WTC11 (cell line): Measurements from ENCODE around the gene INPP4B. TPM values are rescaled to one million over a fixed set of nuclear protein-coding genes. Genes with fewer than 3 reads are reported as not detected.

Experiments used
- ATAC-seq: fragments of 200-7000 bp; cut with Tn5 transposase; 2 replicates; pipeline ENCODE4 v1.10.0; 2021; ENCODE audit warnings: mild to moderate bottlenecking, moderate library complexity
- CTCF ChIA-PET: fragments of 300-600 bp; sonication (Branson Sonifier 250); formaldehyde crosslinking; loops from one replicate; lab custom pipeline; 2021; ENCODE audit warnings: antibody characterized with exemption; lab: Charles Lee
- POLR2A ChIA-PET: fragments of 350-600 bp; sonication (Branson Sonifier 250); formaldehyde crosslinking; loops from one replicate; lab custom pipeline; 2021; ENCODE audit warnings: antibody characterized with exemption; lab: Charles Lee
- DNase-seq: peaks from one replicate; pipeline ENCODE4 v3.0.0; 2021; ENCODE audit warnings: low spot score
- H3K27ac Mint-ChIP-seq: 2 replicates; pipeline ENCODE4 v1.8.0; 2021; ENCODE audit warnings: mixed read lengths
- H3K27me3 Mint-ChIP-seq: 2 replicates; pipeline ENCODE4 v1.8.0; 2021; ENCODE audit warnings: low read depth, mild to moderate bottlenecking, moderate library complexity, mixed read lengths
- H3K36me3 Mint-ChIP-seq: 2 replicates; pipeline ENCODE4 v1.8.0; 2021; ENCODE audit warnings: mixed read lengths
- H3K4me1 Mint-ChIP-seq: 2 replicates; pipeline ENCODE4 v1.8.0; 2022; ENCODE audit warnings: mixed read lengths
- H3K4me3 Mint-ChIP-seq: 2 replicates; pipeline ENCODE4 v1.8.0; 2021; ENCODE audit warnings: mild to moderate bottlenecking, moderate library complexity, mixed read lengths
- H3K9me3 Mint-ChIP-seq: 2 replicates; pipeline ENCODE4 v1.8.0; 2021; ENCODE audit warnings: mixed read lengths
- CREB1 ChIP-seq: sonication (generic); formaldehyde crosslinking; IDR thresholded peaks from 2 replicates; pipeline ENCODE4 v1.8.0; 2023; ENCODE audit warnings: mild to moderate bottlenecking, missing genetic modification reagents
- EMX1 ChIP-seq: fragments of 250-450 bp; sonication (Bioruptor Pico); IDR thresholded peaks from 2 replicates; pipeline ENCODE4 v1.8.0; 2021; ENCODE audit warnings: mild to moderate bottlenecking
- GABPB1 ChIP-seq: sonication (generic); formaldehyde crosslinking; IDR thresholded peaks from 2 replicates; pipeline ENCODE4 v1.8.1; 2023; ENCODE audit warnings: mild to moderate bottlenecking, missing genetic modification reagents
- GRHL2 ChIP-seq: fragments of 250-450 bp; sonication (Bioruptor Pico); IDR thresholded peaks from 2 replicates; pipeline ENCODE4 v1.8.0; 2022; ENCODE audit warnings: mild to moderate bottlenecking, moderate library complexity; ENCODE audit not compliant: insufficient replicate concordance, severe bottlenecking
- HMGA2 ChIP-seq: fragments of 250-450 bp; sonication (Bioruptor Pico); IDR thresholded peaks from 2 replicates; pipeline ENCODE4 v1.4.0; 2021; ENCODE audit warnings: mild to moderate bottlenecking, moderate library complexity
- JUN ChIP-seq: sonication (generic); formaldehyde crosslinking; IDR thresholded peaks from 2 replicates; pipeline ENCODE4 v1.8.0; 2023; ENCODE audit warnings: mild to moderate bottlenecking, missing genetic modification reagents
- MYBL2 ChIP-seq: sonication (generic); formaldehyde crosslinking; IDR thresholded peaks from 2 replicates; pipeline ENCODE4 v1.8.1; 2023; ENCODE audit warnings: mild to moderate bottlenecking, moderate library complexity, missing genetic modification reagents
- RELA ChIP-seq: sonication (generic); formaldehyde crosslinking; IDR thresholded peaks from 2 replicates; pipeline ENCODE4 v1.8.1; 2022; ENCODE audit warnings: missing genetic modification reagents, mild to moderate bottlenecking, borderline replicate concordance
- RORB ChIP-seq: fragments of 250-450 bp; sonication (Bioruptor Pico); IDR thresholded peaks from 2 replicates; pipeline ENCODE4 v1.9.0; 2021; ENCODE audit warnings: mild to moderate bottlenecking
- SP1 ChIP-seq: sonication (generic); formaldehyde crosslinking; conservative IDR thresholded peaks from 2 replicates; pipeline ENCODE4 v1.8.1; 2022; ENCODE audit warnings: missing genetic modification reagents
- ZNF138 ChIP-seq: sonication (generic); formaldehyde crosslinking; conservative IDR thresholded peaks from 2 replicates; pipeline ENCODE4 v1.8.1; 2022; ENCODE audit warnings: mild to moderate bottlenecking, moderate library complexity, missing genetic modification reagents
- ZNF232 ChIP-seq: sonication (generic); formaldehyde crosslinking; IDR thresholded peaks from 2 replicates; pipeline ENCODE4 v1.8.0; 2022; ENCODE audit warnings: mild to moderate bottlenecking, missing genetic modification reagents
- total RNA-seq: library from RNA; stranded (reverse); gene quantifications from 3 replicates; pipeline ENCODE4 v1.2.3, GENCODE V29; 2021
- TF ChIP-seq, protein P1 (sequence below): sonication (generic); formaldehyde crosslinking; IDR thresholded peaks from 2 replicates; pipeline ENCODE4 v1.8.0; 2023; ENCODE audit warnings: missing genetic modification reagents, mild to moderate bottlenecking, borderline replicate concordance
- TF ChIP-seq, protein P2 (sequence below): sonication (generic); formaldehyde crosslinking; IDR thresholded peaks from 2 replicates; pipeline ENCODE4 v1.8.0; 2023; ENCODE audit warnings: missing genetic modification reagents
- TF ChIP-seq, protein P3 (sequence below): sonication (generic); formaldehyde crosslinking; IDR thresholded peaks from 2 replicates; pipeline ENCODE4 v1.8.1; 2022; ENCODE audit warnings: missing genetic modification reagents, borderline replicate concordance
- TF ChIP-seq, protein P4 (sequence below): sonication (generic); formaldehyde crosslinking; IDR thresholded peaks from 2 replicates; pipeline ENCODE4 v1.8.0; 2022; ENCODE audit warnings: mild to moderate bottlenecking, missing genetic modification reagents
- TF ChIP-seq, protein P5 (sequence below): sonication (generic); formaldehyde crosslinking; conservative IDR thresholded peaks from 2 replicates; pipeline ENCODE4 v1.8.1; 2022; ENCODE audit warnings: mild to moderate bottlenecking, missing genetic modification reagents
- TF ChIP-seq, protein P6 (sequence below): sonication (generic); formaldehyde crosslinking; IDR thresholded peaks from 2 replicates; pipeline ENCODE4 v1.8.1; 2022; ENCODE audit warnings: low read depth, missing genetic modification reagents, borderline replicate concordance
- TF ChIP-seq, protein P7 (sequence below): sonication (generic); formaldehyde crosslinking; IDR thresholded peaks from 2 replicates; pipeline ENCODE4 v1.8.1; 2023; ENCODE audit warnings: mild to moderate bottlenecking, missing genetic modification reagents

INPP4B gene
- total RNA-seq, 1 experiment from 2014 or later = 0.92 TPM

DNA sequence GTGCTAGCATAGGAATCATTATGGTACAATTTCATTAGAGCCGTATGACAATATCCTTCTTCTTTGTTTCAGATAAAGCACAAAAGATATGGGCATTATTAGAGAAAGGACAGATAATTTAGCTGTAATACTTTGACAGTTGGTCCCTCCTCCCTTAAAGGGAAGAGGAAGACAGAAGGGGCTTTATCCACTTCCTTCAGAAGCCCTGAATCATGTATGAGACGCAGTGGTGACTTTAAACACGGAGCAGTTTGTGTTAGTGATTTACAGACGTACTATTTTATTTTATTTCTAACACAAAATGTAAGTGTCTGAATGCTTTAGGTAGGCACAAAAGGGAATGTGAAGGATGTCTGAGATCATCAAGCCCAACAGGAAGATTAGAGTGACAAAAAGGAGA lies 742.1 kb downstream of the INPP4B start (continued):
- TF ChIP-seq JUN (CRISPR knock-in tag) (no peak), CREB1 (CRISPR knock-in tag) (no peak)
- TF ChIP-seq, protein P1, sequence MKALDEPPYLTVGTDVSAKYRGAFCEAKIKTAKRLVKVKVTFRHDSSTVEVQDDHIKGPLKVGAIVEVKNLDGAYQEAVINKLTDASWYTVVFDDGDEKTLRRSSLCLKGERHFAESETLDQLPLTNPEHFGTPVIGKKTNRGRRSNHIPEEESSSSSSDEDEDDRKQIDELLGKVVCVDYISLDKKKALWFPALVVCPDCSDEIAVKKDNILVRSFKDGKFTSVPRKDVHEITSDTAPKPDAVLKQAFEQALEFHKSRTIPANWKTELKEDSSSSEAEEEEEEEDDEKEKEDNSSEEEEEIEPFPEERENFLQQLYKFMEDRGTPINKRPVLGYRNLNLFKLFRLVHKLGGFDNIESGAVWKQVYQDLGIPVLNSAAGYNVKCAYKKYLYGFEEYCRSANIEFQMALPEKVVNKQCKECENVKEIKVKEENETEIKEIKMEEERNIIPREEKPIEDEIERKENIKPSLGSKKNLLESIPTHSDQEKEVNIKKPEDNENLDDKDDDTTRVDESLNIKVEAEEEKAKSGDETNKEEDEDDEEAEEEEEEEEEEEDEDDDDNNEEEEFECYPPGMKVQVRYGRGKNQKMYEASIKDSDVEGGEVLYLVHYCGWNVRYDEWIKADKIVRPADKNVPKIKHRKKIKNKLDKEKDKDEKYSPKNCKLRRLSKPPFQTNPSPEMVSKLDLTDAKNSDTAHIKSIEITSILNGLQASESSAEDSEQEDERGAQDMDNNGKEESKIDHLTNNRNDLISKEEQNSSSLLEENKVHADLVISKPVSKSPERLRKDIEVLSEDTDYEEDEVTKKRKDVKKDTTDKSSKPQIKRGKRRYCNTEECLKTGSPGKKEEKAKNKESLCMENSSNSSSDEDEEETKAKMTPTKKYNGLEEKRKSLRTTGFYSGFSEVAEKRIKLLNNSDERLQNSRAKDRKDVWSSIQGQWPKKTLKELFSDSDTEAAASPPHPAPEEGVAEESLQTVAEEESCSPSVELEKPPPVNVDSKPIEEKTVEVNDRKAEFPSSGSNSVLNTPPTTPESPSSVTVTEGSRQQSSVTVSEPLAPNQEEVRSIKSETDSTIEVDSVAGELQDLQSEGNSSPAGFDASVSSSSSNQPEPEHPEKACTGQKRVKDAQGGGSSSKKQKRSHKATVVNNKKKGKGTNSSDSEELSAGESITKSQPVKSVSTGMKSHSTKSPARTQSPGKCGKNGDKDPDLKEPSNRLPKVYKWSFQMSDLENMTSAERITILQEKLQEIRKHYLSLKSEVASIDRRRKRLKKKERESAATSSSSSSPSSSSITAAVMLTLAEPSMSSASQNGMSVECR (CRISPR knock-in tag) = no peak

DNA sequence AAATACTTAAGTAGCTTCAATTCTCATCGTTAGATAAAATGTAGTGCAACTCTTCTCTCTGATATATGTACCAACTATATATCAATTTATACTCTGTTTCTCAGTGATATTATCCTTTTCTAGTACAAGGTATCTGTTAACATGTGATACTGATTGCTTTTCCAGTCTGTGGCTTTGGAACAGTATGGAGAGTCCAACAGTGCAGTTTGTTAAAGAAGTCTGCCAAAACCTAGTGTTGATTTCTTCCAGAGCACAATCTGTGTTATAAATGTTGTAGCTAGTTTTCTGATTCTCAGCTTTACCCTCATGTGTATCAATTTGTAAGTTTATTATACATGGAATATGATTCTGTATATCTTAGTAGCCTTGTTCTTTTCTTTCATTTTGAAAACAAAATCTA lies 744.7 kb downstream of the INPP4B start:
- no peaks in the 10 kb centered on the region for H3K27me3 Mint-ChIP-seq
- ATAC-seq (no peak), DNase-seq (no peak)
- no peak overlapping the region for H3K27ac Mint-ChIP-seq
- H3K36me3 Mint-ChIP-seq = no peaks in the 10 kb centered on the region
- CTCF ChIA-PET = no interaction called here
- no peak overlapping the region for H3K4me3 Mint-ChIP-seq
- POLR2A ChIA-PET = no interaction called here
- no peak for TF ChIP-seq MYBL2 (CRISPR knock-in tag)
- TF ChIP-seq GRHL2 (CRISPR knock-in tag) = no peak
- TF ChIP-seq, protein P2, sequence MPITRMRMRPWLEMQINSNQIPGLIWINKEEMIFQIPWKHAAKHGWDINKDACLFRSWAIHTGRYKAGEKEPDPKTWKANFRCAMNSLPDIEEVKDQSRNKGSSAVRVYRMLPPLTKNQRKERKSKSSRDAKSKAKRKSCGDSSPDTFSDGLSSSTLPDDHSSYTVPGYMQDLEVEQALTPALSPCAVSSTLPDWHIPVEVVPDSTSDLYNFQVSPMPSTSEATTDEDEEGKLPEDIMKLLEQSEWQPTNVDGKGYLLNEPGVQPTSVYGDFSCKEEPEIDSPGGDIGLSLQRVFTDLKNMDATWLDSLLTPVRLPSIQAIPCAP = no peak
- no peak for TF ChIP-seq GABPB1 (CRISPR knock-in tag)
- TF ChIP-seq RORB (CRISPR knock-in tag) = no peak
- TF ChIP-seq EMX1 (CRISPR knock-in tag) = no peak
- TF ChIP-seq, protein P3, sequence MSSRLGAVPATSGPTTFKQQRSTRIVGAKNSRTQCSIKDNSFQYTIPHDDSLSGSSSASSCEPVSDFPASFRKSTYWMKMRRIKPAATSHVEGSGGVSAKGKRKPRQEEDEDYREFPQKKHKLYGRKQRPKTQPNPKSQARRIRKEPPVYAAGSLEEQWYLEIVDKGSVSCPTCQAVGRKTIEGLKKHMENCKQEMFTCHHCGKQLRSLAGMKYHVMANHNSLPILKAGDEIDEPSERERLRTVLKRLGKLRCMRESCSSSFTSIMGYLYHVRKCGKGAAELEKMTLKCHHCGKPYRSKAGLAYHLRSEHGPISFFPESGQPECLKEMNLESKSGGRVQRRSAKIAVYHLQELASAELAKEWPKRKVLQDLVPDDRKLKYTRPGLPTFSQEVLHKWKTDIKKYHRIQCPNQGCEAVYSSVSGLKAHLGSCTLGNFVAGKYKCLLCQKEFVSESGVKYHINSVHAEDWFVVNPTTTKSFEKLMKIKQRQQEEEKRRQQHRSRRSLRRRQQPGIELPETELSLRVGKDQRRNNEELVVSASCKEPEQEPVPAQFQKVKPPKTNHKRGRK (CRISPR knock-in tag) = no peak
- TF ChIP-seq, protein P4, sequence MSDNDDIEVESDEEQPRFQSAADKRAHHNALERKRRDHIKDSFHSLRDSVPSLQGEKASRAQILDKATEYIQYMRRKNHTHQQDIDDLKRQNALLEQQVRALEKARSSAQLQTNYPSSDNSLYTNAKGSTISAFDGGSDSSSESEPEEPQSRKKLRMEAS = no peak
- TF ChIP-seq, protein P5, sequence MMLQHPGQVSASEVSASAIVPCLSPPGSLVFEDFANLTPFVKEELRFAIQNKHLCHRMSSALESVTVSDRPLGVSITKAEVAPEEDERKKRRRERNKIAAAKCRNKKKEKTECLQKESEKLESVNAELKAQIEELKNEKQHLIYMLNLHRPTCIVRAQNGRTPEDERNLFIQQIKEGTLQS = no peak
- TF ChIP-seq, protein P6, sequence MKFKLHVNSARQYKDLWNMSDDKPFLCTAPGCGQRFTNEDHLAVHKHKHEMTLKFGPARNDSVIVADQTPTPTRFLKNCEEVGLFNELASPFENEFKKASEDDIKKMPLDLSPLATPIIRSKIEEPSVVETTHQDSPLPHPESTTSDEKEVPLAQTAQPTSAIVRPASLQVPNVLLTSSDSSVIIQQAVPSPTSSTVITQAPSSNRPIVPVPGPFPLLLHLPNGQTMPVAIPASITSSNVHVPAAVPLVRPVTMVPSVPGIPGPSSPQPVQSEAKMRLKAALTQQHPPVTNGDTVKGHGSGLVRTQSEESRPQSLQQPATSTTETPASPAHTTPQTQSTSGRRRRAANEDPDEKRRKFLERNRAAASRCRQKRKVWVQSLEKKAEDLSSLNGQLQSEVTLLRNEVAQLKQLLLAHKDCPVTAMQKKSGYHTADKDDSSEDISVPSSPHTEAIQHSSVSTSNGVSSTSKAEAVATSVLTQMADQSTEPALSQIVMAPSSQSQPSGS = no peak
- no peak for TF ChIP-seq RELA (CRISPR knock-in tag)
- no peak for TF ChIP-seq ZNF138 (CRISPR knock-in tag)
- TF ChIP-seq, protein P7, sequence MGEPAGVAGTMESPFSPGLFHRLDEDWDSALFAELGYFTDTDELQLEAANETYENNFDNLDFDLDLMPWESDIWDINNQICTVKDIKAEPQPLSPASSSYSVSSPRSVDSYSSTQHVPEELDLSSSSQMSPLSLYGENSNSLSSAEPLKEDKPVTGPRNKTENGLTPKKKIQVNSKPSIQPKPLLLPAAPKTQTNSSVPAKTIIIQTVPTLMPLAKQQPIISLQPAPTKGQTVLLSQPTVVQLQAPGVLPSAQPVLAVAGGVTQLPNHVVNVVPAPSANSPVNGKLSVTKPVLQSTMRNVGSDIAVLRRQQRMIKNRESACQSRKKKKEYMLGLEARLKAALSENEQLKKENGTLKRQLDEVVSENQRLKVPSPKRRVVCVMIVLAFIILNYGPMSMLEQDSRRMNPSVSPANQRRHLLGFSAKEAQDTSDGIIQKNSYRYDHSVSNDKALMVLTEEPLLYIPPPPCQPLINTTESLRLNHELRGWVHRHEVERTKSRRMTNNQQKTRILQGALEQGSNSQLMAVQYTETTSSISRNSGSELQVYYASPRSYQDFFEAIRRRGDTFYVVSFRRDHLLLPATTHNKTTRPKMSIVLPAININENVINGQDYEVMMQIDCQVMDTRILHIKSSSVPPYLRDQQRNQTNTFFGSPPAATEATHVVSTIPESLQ (CRISPR knock-in tag) = no peak
- TF ChIP-seq SP1 (CRISPR knock-in tag) = no peak
- TF ChIP-seq ZNF232 = no peak
- TF ChIP-seq HMGA2 (CRISPR knock-in tag) = no peak
- TF ChIP-seq, protein P1 (CRISPR knock-in tag) = no peak
- TF ChIP-seq, all 79 proteins: peak for 0
- no peaks in the 10 kb centered on the region for H3K4me1 Mint-ChIP-seq
- H3K9me3 Mint-ChIP-seq = no peaks in the 10 kb centered on the region
